ENCODE measurements around the gene ZNF143. TPM values are rescaled to one million over a fixed set of nuclear protein-coding genes. Genes with fewer than 3 reads are reported as not detected.

Gene ZNF143
- total and polyA plus RNA-seq, 2 of the 13 experiments (the other 11 are each of a cell fraction or from before 2014, with no cell fraction given), result 22.4 to 35.6 TPM

DNA sequence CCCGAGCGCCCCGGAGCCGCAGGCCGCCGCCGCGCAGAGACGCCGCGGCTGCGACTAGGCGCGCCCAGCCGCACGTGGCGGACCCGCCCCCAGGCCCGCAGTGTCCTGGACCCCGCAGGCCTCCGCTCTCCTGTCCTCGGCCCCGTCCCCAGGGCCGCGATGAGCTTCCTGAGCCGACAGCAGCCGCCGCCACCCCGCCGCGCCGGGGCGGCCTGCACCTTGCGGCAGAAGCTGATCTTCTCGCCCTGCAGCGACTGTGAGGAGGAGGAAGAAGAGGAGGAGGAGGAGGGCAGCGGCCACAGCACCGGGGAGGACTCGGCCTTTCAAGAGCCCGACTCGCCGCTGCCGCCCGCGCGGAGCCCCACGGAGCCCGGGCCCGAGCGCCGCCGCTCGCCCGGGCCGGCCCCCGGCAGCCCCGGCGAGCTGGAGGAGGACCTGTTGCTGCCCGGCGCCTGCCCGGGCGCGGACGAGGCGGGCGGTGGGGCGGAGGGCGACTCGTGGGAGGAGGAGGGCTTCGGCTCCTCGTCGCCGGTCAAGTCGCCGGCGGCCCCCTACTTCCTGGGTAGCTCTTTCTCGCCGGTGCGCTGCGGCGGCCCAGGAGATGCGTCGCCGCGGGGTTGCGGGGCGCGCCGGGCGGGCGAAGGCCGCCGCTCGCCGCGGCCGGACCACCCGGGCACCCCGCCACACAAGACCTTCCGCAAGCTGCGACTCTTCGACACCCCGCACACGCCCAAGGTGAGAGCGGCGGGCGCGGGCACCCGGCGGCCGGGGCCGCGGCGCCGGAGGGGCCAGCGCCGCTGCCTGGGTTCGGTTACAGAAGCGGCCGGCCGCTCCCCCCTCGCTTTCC is 113.2 kb downstream of the ZNF143 start (continued):
- TF ChIP-seq FLYWCH1 (CRISPR knock-in tag; IDR thresholded peaks at IDR 0.05) (peak; percentile 91), ZNF777 (CRISPR knock-in tag; IDR thresholded peaks at IDR 0.05) (0 out of 2 replicates have a peak, but pooled peaks have one; percentile 1), EEA1 (CRISPR knock-in tag; IDR thresholded peaks at IDR 0.05; ENCODE audit: borderline replicate concordance) (no peak; the same call in 1 of the 2 replicates), KAT2B (IDR thresholded peaks at IDR 0.05; ENCODE audit: borderline replicate concordance, low read depth, low read length) (no peak), MXI1 (IDR thresholded peaks at IDR 0.05; ENCODE audit: borderline replicate concordance, low read depth, low read length) (peak; percentile 65; the same call in 1 of the 3 replicates), BRD4 (CRISPR knock-in tag; IDR thresholded peaks at IDR 0.05) (no peak), PHF20 (CRISPR knock-in tag; IDR thresholded peaks at IDR 0.05) (no peak), FOXC1 (CRISPR knock-in tag; IDR thresholded peaks at IDR 0.05; ENCODE audit: borderline replicate concordance) (no peak), ZNF790 (CRISPR knock-in tag; IDR thresholded peaks at IDR 0.05; ENCODE audit: borderline replicate concordance) (no peak), RBM22 (optimal IDR thresholded peaks at IDR 0.05; ENCODE audit: low read length) (peak; percentile 38), ZKSCAN5 (CRISPR knock-in tag; IDR thresholded peaks at IDR 0.05) (no peak), IKZF4 (CRISPR knock-in tag; IDR thresholded peaks at IDR 0.05; ENCODE audit: borderline replicate concordance, low read depth, not compliant biosample characterization) (peak; percentile 72), ZNF263 (CRISPR knock-in tag; IDR thresholded peaks at IDR 0.05) (peak; percentile 75), RBFOX2 (IDR thresholded peaks at IDR 0.05; ENCODE audit: low read depth, low read length) (peak; percentile 18; the same call in 1 of the 2 replicates), ZNF101 (CRISPR knock-in tag; IDR thresholded peaks at IDR 0.05; ENCODE audit: borderline replicate concordance, low read depth) (no peak)
- TF ChIP-seq, protein P1, sequence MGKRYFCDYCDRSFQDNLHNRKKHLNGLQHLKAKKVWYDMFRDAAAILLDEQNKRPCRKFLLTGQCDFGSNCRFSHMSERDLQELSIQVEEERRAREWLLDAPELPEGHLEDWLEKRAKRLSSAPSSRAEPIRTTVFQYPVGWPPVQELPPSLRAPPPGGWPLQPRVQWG (CRISPR knock-in tag; IDR thresholded peaks at IDR 0.05; ENCODE audit: borderline replicate concordance, low read depth), result no peak
- TF ChIP-seq, protein P2, sequence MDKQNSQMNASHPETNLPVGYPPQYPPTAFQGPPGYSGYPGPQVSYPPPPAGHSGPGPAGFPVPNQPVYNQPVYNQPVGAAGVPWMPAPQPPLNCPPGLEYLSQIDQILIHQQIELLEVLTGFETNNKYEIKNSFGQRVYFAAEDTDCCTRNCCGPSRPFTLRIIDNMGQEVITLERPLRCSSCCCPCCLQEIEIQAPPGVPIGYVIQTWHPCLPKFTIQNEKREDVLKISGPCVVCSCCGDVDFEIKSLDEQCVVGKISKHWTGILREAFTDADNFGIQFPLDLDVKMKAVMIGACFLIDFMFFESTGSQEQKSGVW (CRISPR knock-in tag; IDR thresholded peaks at IDR 0.05; ENCODE audit: borderline replicate concordance), result no peak
- TF ChIP-seq, protein P3, sequence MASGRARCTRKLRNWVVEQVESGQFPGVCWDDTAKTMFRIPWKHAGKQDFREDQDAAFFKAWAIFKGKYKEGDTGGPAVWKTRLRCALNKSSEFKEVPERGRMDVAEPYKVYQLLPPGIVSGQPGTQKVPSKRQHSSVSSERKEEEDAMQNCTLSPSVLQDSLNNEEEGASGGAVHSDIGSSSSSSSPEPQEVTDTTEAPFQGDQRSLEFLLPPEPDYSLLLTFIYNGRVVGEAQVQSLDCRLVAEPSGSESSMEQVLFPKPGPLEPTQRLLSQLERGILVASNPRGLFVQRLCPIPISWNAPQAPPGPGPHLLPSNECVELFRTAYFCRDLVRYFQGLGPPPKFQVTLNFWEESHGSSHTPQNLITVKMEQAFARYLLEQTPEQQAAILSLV (CRISPR knock-in tag; IDR thresholded peaks at IDR 0.05; ENCODE audit: borderline replicate concordance), result no peak
- TF ChIP-seq, protein P4, sequence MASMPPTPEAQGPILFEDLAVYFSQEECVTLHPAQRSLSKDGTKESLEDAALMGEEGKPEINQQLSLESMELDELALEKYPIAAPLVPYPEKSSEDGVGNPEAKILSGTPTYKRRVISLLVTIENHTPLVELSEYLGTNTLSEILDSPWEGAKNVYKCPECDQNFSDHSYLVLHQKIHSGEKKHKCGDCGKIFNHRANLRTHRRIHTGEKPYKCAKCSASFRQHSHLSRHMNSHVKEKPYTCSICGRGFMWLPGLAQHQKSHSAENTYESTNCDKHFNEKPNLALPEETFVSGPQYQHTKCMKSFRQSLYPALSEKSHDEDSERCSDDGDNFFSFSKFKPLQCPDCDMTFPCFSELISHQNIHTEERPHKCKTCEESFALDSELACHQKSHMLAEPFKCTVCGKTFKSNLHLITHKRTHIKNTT (CRISPR knock-in tag; IDR thresholded peaks at IDR 0.05), result 0 out of 2 replicates have a peak, but pooled peaks have one; percentile 9
- TF ChIP-seq, protein P5, sequence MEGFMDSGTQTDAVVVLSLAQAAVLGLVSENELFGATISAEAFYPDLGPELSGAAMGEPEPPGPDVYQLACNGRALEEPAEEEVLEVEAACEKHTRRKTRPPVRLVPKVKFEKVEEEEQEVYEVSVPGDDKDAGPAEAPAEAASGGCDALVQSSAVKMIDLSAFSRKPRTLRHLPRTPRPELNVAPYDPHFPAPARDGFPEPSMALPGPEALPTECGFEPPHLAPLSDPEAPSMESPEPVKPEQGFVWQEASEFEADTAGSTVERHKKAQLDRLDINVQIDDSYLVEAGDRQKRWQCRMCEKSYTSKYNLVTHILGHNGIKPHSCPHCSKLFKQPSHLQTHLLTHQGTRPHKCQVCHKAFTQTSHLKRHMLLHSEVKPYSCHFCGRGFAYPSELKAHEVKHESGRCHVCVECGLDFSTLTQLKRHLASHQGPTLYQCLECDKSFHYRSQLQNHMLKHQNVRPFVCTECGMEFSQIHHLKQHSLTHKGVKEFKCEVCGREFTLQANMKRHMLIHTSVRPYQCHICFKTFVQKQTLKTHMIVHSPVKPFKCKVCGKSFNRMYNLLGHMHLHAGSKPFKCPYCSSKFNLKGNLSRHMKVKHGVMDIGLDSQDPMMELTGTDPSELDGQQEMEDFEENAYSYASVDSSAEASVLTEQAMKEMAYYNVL (CRISPR knock-in tag; IDR thresholded peaks at IDR 0.05; ENCODE audit: borderline replicate concordance), result 0 out of 2 replicates have a peak, but pooled peaks have one; percentile 3
